IMR-90 (cell line): ENCODE results near the gene PSMB3. TPM values are rescaled to one million over a fixed set of nuclear protein-coding genes. Genes with fewer than 3 reads are reported as not detected.

Experiments
- ATAC-seq: fragments of 200-7000 bp; cut with Tn5 transposase; 2 replicates; pipeline ENCODE4 v1.9.1; 2020; ENCODE audit warnings: low read depth, mild to moderate bottlenecking, moderate library complexity
- BruUV-seq: library from RNA; stranded (reverse); fragments of 400-500 nt; replicated peaks from 2 replicates; lab custom pipeline; 2021; lab: Mats Ljungman, UMichigan
- CTCF ChIA-PET: fragments of 300-600 bp; formaldehyde crosslinking; extraction: SDS; loops from one replicate; lab custom pipeline; 2021; ENCODE audit warnings: antibody characterized with exemption; lab: Yijun Ruan, JAX
- POLR2A ChIA-PET: fragments of 300-600 bp; sonication (Branson Sonifier 250); formaldehyde crosslinking; loops from one replicate; lab custom pipeline; 2022; ENCODE audit warnings: antibody characterized with exemption; ENCODE audit not compliant: unreplicated experiment; lab: Charles Lee
- DNase-seq: peaks from one replicate; pipeline ENCODE4 v3.0.0; 2013
- H2AFZ ChIP-seq: replicated peaks from 2 replicates; pipeline ENCODE3; 2013; ENCODE audit warnings: low read length, mild to moderate bottlenecking; ENCODE audit not compliant: poor library complexity
- H2AK5ac ChIP-seq: 2 replicates; pipeline ENCODE4 v1.6.1; 2013; ENCODE audit warnings: low read depth, low read length, inconsistent platforms
- H2AK9ac ChIP-seq: replicated peaks from 2 replicates; pipeline ENCODE3; 2013; ENCODE audit warnings: mild to moderate bottlenecking, low read depth, low read length, moderate library complexity; ENCODE audit not compliant: poor library complexity
- H2BK120ac ChIP-seq: 2 replicates; pipeline ENCODE4 v1.6.1; 2013; ENCODE audit warnings: low read depth, low read length, inconsistent platforms
- H2BK15ac ChIP-seq: 3 replicates; pipeline ENCODE4 v1.6.1; 2013; ENCODE audit warnings: low read depth, low read length, inconsistent platforms
- H2BK20ac ChIP-seq: 2 replicates; pipeline ENCODE4 v1.6.1; 2013; ENCODE audit warnings: low read depth, mild to moderate bottlenecking, inconsistent platforms, low read length, moderate library complexity
- H2BK5ac ChIP-seq: 2 replicates; pipeline ENCODE4 v1.6.1; 2013; ENCODE audit warnings: mild to moderate bottlenecking, low read depth, low read length, inconsistent platforms; ENCODE audit not compliant: poor library complexity, severe bottlenecking
- H3K14ac ChIP-seq: replicated peaks from 2 replicates; pipeline ENCODE4 v1.6.1; 2013; ENCODE audit warnings: low read depth, low read length, inconsistent platforms
- H3K18ac ChIP-seq: 2 replicates; pipeline ENCODE4 v1.6.1; 2013; ENCODE audit warnings: low read depth, low read length, control low read depth
- H3K23ac ChIP-seq: 2 replicates; pipeline ENCODE4 v1.6.1; 2013; ENCODE audit warnings: low read depth, low read length, inconsistent platforms
- H3K27ac ChIP-seq: 2 replicates; pipeline ENCODE4 v1.5.1; 2013; ENCODE audit warnings: mild to moderate bottlenecking, control low read depth, low read length; ENCODE audit not compliant: insufficient read depth
- H3K27me3 ChIP-seq: 2 replicates; pipeline ENCODE4 v1.6.1; 2013; ENCODE audit warnings: low read length; ENCODE audit not compliant: control insufficient read depth, insufficient read depth
- H3K36me3 ChIP-seq: 2 replicates; pipeline ENCODE4 v1.6.1; 2013; ENCODE audit warnings: low read length, mixed read lengths; ENCODE audit not compliant: control insufficient read depth, insufficient read depth
- H3K4ac ChIP-seq: 2 replicates; pipeline ENCODE4 v1.6.1; 2013; ENCODE audit warnings: low read depth, low read length, inconsistent platforms
- H3K4me1 ChIP-seq: 2 replicates; pipeline ENCODE4 v1.6.1; 2013; ENCODE audit warnings: low read length, mixed read lengths; ENCODE audit not compliant: control insufficient read depth, insufficient read depth
- H3K4me2 ChIP-seq: 2 replicates; pipeline ENCODE4 v1.6.1; 2013; ENCODE audit warnings: low read depth, mild to moderate bottlenecking, control low read depth, low read length, moderate library complexity
- H3K4me3 ChIP-seq: 2 replicates; pipeline ENCODE4 v1.5.1; 2013; ENCODE audit warnings: low read depth, mild to moderate bottlenecking, control low read depth, low read length, moderate library complexity; ENCODE audit not compliant: insufficient read depth
- H3K56ac ChIP-seq: 2 replicates; pipeline ENCODE4 v1.6.1; 2013; ENCODE audit warnings: low read length, inconsistent platforms; ENCODE audit not compliant: insufficient read depth; ENCODE audit errors: extremely low read depth
- H3K79me1 ChIP-seq, 2 experiments: 2 replicates each; pipeline ENCODE4 v1.6.1; 2013; ENCODE audit warnings: low read length in 2 of 2, inconsistent platforms in 1 of 2, low read depth in 1 of 2
- H3K9ac ChIP-seq: 2 replicates; pipeline ENCODE4 v1.6.1; 2013; ENCODE audit warnings: low read depth, low read length, control low read depth
- H3K9me1 ChIP-seq: 2 replicates; pipeline ENCODE4 v1.6.1; 2013; ENCODE audit warnings: low read length, inconsistent platforms; ENCODE audit not compliant: insufficient read depth
- H3K9me3 ChIP-seq: 2 replicates; pipeline ENCODE4 v1.6.1; 2013; ENCODE audit warnings: low read length; ENCODE audit not compliant: control insufficient read depth, insufficient read depth
- H4K20me1 ChIP-seq: 2 replicates; pipeline ENCODE4 v1.6.1; 2013; ENCODE audit warnings: low read length, inconsistent platforms; ENCODE audit not compliant: insufficient read depth
- H4K5ac ChIP-seq: 2 replicates; pipeline ENCODE4 v1.6.1; 2013; ENCODE audit warnings: mild to moderate bottlenecking, low read depth, low read length, control low read depth
- H4K8ac ChIP-seq, 2 experiments: 2 replicates each; pipeline ENCODE4 v1.6.1; 2013; ENCODE audit warnings: low read depth in 2 of 2, low read length in 2 of 2, control low read depth in 1 of 2, inconsistent platforms in 1 of 2
- H4K91ac ChIP-seq: 2 replicates; pipeline ENCODE4 v1.6.1; 2013; ENCODE audit warnings: low read depth, low read length, inconsistent platforms; ENCODE audit not compliant: insufficient read depth
- BHLHE40 ChIP-seq: fragments of 150-350 bp; IDR thresholded peaks from 2 replicates; pipeline ENCODE4 v1.6.1; 2016; ENCODE audit warnings: mild to moderate bottlenecking, low read depth, low read length
- FOS ChIP-seq: fragments of 150-350 bp; IDR thresholded peaks from 2 replicates; pipeline ENCODE4 v1.6.1; 2016; ENCODE audit warnings: low read depth, low read length
- MXI1 ChIP-seq: IDR thresholded peaks from 2 replicates; pipeline ENCODE4 v1.6.1; 2012; ENCODE audit warnings: low read depth, mild to moderate bottlenecking, low read length, moderate library complexity, borderline replicate concordance
- POLR2A ChIP-seq: IDR thresholded peaks from 2 replicates; pipeline ENCODE4 v1.6.1; 2012; ENCODE audit warnings: mild to moderate bottlenecking, low read depth, low read length
- WGBS, 2 experiments: methylation state at CpG; one replicate each; pipeline versions ENCODE4 v1.1.5 to v1.1.7; 2013; ENCODE audit warnings: missing lambda C conversion rate in 2 of 2; ENCODE audit not compliant: insufficient read length in 1 of 2; ENCODE audit errors: extremely low coverage in 2 of 2; 5-methylcytosine and 5-hydroxymethylcytosine counted together
- dilution Hi-C: fragments of 300-500 bp; cut with HindIII; formaldehyde crosslinking; loops from one replicate; pipeline ENCODE4 v1.14.3; 2018; ENCODE audit warnings: low sequenced_read_pairs; ENCODE audit not compliant: unreplicated experiment
- in situ Hi-C: fragments of 300-500 bp; cut with MboI; formaldehyde crosslinking; loops from 3 replicates; pipeline ENCODE4 v1.14.3; 2019; ENCODE audit warnings: low sequenced_read_pairs, inconsistent platforms, mixed read lengths
- intact Hi-C: fragments of 100-400 bp; cut with micrococcal nuclease; formaldehyde crosslinking; loops from 2 replicates; pipeline ENCODE4 v1.10.0; 2022
- polyA plus RNA-seq, 3 experiments: library from polyadenylated mRNA; depleted of rRNA; stranded (reverse); fragments of >200 nt; gene quantifications; 2 replicates each; pipeline ENCODE4 v1.2.3, GENCODE V29; 2012; ENCODE audit warnings: low replicate concordance in 1 of 3
- total RNA-seq: library from RNA; depleted of rRNA; stranded (reverse); fragments of >200 nt; gene quantifications from 2 replicates; pipeline ENCODE4 v1.2.3, GENCODE V29; 2012

Gene PSMB3
- total and polyA plus RNA-seq, 2 of the 4 experiments (the other 2 are of a cell fraction), result 480 to 828 TPM

- Histone ChIP-seq H3K4me1 (peaks cover 23% of the 10 kb centered on the region), H4K5ac (no peak overlapping the region), H2AK5ac (no peak overlapping the region; the same call in 1 of the 2 replicates), H3K36me3 (peaks cover 16% of the 10 kb centered on the region), H2AK9ac (no peak overlapping the region), H2AFZ (no peak overlapping the region), H3K9ac (no peak overlapping the region), H4K8ac (no peak overlapping the region), H3K4me3 (no peak overlapping the region), H3K4ac (no peak overlapping the region), H4K91ac (no peak overlapping the region), H2BK20ac (no peak overlapping the region), H3K56ac (no peak overlapping the region), H2BK15ac (no peak overlapping the region), H3K23ac (no peak overlapping the region), H3K4me2 (no peak overlapping the region), H4K20me1 (peaks cover 83% of the 10 kb centered on the region), H3K27me3 (no peaks in the 10 kb centered on the region), H3K9me3 (no peaks in the 10 kb centered on the region), H3K79me1 (peaks cover 15 to 80% of the 10 kb centered on the region in 2 experiments), H3K14ac (no peak overlapping the region), H2BK120ac (no peak overlapping the region), H3K27ac (no peak overlapping the region), H3K9me1 (peaks cover 22% of the 10 kb centered on the region), H3K18ac (no peak overlapping the region), H2BK5ac (no peak overlapping the region)
- dilution Hi-C loops, result no loop called here
- WGBS, 2 experiments, result no CpG with 5 or more reads among the region's 4 CpGs
- DNase-seq (no peak), ATAC-seq (no peak)
- intact Hi-C loops, result no loop called here
- POLR2A ChIA-PET, result no interaction called here
- BruUV-seq, result no TSS peak
- in situ Hi-C loops, result no loop called here
- CTCF ChIA-PET, result no interaction called here
- TF ChIP-seq BHLHE40, result no peak
- TF ChIP-seq MXI1, result no peak
- no peak for TF ChIP-seq POLR2A
- TF ChIP-seq FOS, result no peak
Measured at GRCh38 chr17:38743556-38744171, 8.9 kb upstream of the PSMB3 start.
